ENCODE data around the gene YAF2. TPM values are rescaled to one million over a fixed set of nuclear protein-coding genes. Genes with fewer than 3 reads are reported as not detected.

Gene YAF2
- total RNA-seq, 2 donors from 2014 or later: 38.9 to 43.9 TPM

DNA sequence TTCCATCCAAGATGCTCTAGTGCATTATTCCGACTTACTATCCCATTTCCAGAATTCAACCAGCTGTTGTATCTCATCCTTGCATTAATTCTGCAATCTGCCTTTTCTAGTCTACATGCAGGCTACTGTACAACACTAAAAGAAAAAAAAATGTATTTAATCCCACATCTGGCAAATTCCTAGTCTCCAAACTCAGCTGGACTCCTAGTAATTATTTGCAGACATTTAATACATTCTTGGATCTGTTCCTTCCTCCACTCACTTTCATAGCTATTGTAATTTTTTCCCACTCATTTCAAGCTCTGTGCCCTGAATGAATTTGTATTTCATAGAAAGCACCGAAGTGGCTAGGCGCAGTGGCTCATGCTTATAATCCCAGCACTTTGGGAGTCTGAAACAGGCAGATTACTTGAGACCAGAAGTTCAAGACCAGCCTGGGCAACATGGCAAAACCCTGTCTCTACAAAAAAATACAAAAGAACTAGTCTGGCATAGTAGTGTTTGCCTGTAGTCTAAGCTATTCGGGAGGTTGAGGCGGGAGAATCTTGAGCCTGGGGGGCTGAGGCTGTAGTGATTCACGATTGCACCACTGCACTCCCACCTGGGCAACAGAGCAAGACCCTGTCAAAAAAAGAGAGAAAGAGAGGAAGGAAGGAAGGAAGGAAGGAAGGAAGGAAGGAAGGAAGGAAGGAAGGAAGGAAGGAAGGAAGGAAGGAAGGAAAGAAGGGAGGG lies 39.5 kb upstream of the YAF2 start:
- H3K27me3 ChIP-seq (replicated peaks; ENCODE audit: insufficient read depth): no peaks in the 10 kb centered on the region
- H3K27ac ChIP-seq: no peak overlapping the region
- ATAC-seq (ENCODE audit: insufficient number of reproducible peaks, low FRiP score, low read depth) (no peak), DNase-seq (ENCODE audit: low spot score) (no peak)
- no peaks in the 10 kb centered on the region for H3K9me3 ChIP-seq
- no peak overlapping the region for H3K4me3 ChIP-seq
- TF ChIP-seq, protein P1, sequence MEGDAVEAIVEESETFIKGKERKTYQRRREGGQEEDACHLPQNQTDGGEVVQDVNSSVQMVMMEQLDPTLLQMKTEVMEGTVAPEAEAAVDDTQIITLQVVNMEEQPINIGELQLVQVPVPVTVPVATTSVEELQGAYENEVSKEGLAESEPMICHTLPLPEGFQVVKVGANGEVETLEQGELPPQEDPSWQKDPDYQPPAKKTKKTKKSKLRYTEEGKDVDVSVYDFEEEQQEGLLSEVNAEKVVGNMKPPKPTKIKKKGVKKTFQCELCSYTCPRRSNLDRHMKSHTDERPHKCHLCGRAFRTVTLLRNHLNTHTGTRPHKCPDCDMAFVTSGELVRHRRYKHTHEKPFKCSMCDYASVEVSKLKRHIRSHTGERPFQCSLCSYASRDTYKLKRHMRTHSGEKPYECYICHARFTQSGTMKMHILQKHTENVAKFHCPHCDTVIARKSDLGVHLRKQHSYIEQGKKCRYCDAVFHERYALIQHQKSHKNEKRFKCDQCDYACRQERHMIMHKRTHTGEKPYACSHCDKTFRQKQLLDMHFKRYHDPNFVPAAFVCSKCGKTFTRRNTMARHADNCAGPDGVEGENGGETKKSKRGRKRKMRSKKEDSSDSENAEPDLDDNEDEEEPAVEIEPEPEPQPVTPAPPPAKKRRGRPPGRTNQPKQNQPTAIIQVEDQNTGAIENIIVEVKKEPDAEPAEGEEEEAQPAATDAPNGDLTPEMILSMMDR (IDR thresholded peaks at IDR 0.05): no peak
- no peaks in the 10 kb centered on the region for H3K36me3 ChIP-seq
- H3K4me1 ChIP-seq (ENCODE audit: control insufficient read depth in 1 of 2, low read depth in 2 of 2): no peaks in the 10 kb centered on the region

DNA sequence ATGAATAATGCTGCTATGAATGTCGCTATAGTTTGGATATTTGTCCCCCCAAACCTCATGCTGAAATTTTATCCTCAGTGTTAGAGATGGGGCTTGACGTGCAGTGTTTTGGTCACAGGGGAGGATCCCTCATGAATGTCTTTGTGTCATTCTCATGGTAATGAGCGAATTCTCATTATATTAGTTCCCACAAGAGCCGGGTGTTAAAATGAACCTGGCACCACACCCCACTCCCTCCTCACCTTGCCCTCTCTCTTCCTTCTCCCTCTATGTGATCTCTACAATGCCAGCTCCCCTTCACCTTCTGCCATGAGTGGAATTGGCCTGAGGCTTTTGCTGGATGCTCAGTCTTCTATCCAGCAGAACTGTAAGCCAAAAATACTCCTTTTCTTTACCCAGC lies 37.5 kb upstream of the YAF2 start:
- no peak overlapping the region for H3K27ac ChIP-seq
- H3K27me3 ChIP-seq (replicated peaks; ENCODE audit: insufficient read depth): no peaks in the 10 kb centered on the region
- no peaks in the 10 kb centered on the region for H3K4me1 ChIP-seq (ENCODE audit: control insufficient read depth in 1 of 2, low read depth in 2 of 2)
- TF ChIP-seq, protein P1 (IDR thresholded peaks at IDR 0.05): no peak
- no peak overlapping the region for H3K4me3 ChIP-seq
- ATAC-seq (ENCODE audit: insufficient number of reproducible peaks, low FRiP score, low read depth) (no peak), DNase-seq (ENCODE audit: low spot score) (no peak)
- no peaks in the 10 kb centered on the region for H3K36me3 ChIP-seq
- H3K9me3 ChIP-seq: no peaks in the 10 kb centered on the region

DNA sequence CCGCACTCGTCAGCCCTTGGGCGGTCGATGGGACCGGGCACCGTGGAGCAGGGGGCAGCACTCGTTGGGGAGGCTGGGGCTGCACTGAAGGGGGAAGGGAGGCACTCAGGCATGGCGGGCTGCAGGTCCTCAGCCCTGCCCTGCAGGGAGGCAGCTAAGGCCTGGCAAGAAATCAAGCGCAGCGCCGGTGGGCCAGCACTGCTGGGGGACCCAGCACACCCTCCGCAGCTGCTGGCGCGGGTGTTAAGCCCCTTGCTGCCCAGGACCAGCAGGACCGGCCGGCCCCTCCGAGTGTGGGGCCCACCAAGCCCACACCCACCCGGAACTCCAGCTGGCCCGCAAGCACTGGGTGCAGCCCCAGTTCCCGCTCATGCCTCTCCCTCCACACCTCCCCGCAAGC lies 35.7 kb upstream of the YAF2 start:
- TF ChIP-seq, protein P1 (IDR thresholded peaks at IDR 0.05): no peak
- no peak overlapping the region for H3K4me3 ChIP-seq
- ATAC-seq (ENCODE audit: insufficient number of reproducible peaks, low FRiP score, low read depth) (no peak), DNase-seq (ENCODE audit: low spot score) (no peak)
- no peaks in the 10 kb centered on the region for H3K27me3 ChIP-seq (replicated peaks; ENCODE audit: insufficient read depth)
- H3K36me3 ChIP-seq: no peaks in the 10 kb centered on the region
- H3K4me1 ChIP-seq (ENCODE audit: control insufficient read depth in 1 of 2, low read depth in 2 of 2): no peaks in the 10 kb centered on the region
- no peaks in the 10 kb centered on the region for H3K9me3 ChIP-seq
- H3K27ac ChIP-seq: no peak overlapping the region

DNA sequence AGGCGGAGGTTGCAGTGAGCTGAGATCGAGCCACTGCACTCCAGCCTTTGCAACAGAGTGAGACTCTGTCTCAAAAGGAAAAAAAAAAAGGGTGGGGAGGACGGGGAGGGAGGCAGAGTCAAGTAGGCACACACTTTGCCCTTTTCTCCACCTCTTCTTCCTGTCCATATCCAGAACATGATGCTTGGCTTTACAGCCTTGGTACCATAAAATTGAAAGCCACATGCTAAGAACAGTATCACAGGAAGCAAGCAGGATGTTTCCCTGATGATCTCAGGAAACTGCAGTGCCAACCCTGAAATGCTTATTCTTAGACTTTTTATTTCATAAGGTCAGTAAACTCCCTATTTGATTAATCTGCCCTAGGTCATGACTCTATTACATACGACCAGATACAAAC lies 32.5 kb upstream of the YAF2 start:
- no peak for ATAC-seq (ENCODE audit: insufficient number of reproducible peaks, low FRiP score, low read depth)

DNA sequence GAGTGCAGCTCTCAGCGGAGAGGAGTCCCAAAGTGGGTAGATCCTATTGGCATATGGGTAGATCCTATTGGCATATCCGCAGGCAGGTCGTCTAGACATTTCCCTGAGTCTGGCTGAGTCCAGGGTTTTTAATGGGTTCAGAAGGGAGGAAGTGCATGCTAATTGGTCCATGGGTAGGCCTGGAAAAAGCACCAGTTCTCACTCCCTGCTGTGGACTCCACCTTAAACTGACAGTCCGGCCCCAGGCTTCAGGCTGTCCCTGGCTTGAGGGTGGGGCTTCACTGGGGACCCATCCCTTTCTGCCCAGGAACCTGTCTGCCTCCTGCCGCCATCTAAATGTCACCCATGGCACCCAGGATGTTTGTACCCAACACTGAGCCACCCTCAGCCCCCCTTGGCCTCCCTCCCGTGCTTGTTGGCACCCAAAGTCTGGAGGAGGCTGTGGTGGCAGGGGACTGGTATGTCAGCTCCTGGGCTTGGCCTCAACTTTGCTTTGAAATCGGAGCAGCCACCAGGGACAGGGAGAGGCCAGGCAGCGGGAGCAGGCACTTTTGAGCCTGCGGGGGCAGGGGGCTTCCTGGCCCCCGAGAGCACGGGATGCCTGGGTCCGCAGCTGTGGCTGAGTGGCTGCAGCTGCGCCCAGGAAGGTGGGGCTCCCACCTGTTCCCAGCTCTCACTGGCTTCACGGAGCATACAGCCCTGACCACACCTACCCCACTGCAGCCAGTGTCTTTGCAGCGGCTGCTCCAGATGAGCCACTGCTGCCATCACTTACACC lies 29.6 kb upstream of the YAF2 start:
- no peaks in the 10 kb centered on the region for H3K36me3 ChIP-seq
- no peaks in the 10 kb centered on the region for H3K9me3 ChIP-seq
- ATAC-seq (ENCODE audit: insufficient number of reproducible peaks, low FRiP score, low read depth) (no peak), DNase-seq (ENCODE audit: low spot score) (no peak)
- TF ChIP-seq, protein P1 (IDR thresholded peaks at IDR 0.05): no peak
- no peak overlapping the region for H3K27ac ChIP-seq
- H3K4me1 ChIP-seq (ENCODE audit: control insufficient read depth in 1 of 2, low read depth in 2 of 2): no peaks in the 10 kb centered on the region
- no peaks in the 10 kb centered on the region for H3K27me3 ChIP-seq (replicated peaks; ENCODE audit: insufficient read depth)
- H3K4me3 ChIP-seq: no peak overlapping the region

More for the DNA sequence above, 32.5 kb upstream of the YAF2 start:
- no peaks in the 10 kb centered on the region for H3K9me3 ChIP-seq
- no peak overlapping the region for H3K27ac ChIP-seq
- no peak overlapping the region for H3K4me3 ChIP-seq
- H3K27me3 ChIP-seq (replicated peaks; ENCODE audit: insufficient read depth): no peaks in the 10 kb centered on the region
- DNase-seq (ENCODE audit: low spot score): no peak
- no peaks in the 10 kb centered on the region for H3K4me1 ChIP-seq (ENCODE audit: control insufficient read depth in 1 of 2, low read depth in 2 of 2)
- TF ChIP-seq, protein P1 (IDR thresholded peaks at IDR 0.05): no peak
- H3K36me3 ChIP-seq: no peaks in the 10 kb centered on the region

All from thoracic aorta (tissue), 2 donors.